ENCODE data around the gene CFLAR.
"Not testable (repeated sequence)": the region's sequence is repeated elsewhere in the genome, so short reads cannot be mapped to it uniquely, and the experiment has no call there.

CFLAR gene

GRCh38 chr2:201144101-201145051 lies 28.4 kb downstream of the CFLAR start:
- in situ Hi-C loops (cut with MboI; ENCODE audit: low sequenced_read_pairs), result no loop called here

GRCh38 chr2:201148434-201148990 lies 32.5 kb downstream of the CFLAR start:
- in situ Hi-C loops (cut with MboI; ENCODE audit: low sequenced_read_pairs), result no loop called here

GRCh38 chr2:201149064-201149820 lies 33.3 kb downstream of the CFLAR start:
- in situ Hi-C loops (cut with MboI; ENCODE audit: low sequenced_read_pairs), result no loop called here

- in situ Hi-C loops (cut with MboI; ENCODE audit: low sequenced_read_pairs), result not testable (repeated sequence)
These were observed 33.8 kb downstream of the CFLAR start for GRCh38 chr2:201149821-201150165.

GRCh38 chr2:201150454-201151020 lies 34.6 kb downstream of the CFLAR start:
- in situ Hi-C loops (cut with MboI; ENCODE audit: low sequenced_read_pairs), result no loop called here

GRCh38 chr2:201151127-201151981 lies 35.4 kb downstream of the CFLAR start:
- in situ Hi-C loops (cut with MboI; ENCODE audit: low sequenced_read_pairs), result no loop called here

GRCh38 chr2:201152517-201152916 lies 36.6 kb downstream of the CFLAR start:
- in situ Hi-C loops (cut with MboI; ENCODE audit: low sequenced_read_pairs), result no loop called here

GRCh38 chr2:201152999-201153815 lies 37.2 kb downstream of the CFLAR start:
- in situ Hi-C loops (cut with MboI; ENCODE audit: low sequenced_read_pairs), result no loop called here

GRCh38 chr2:201154615-201155399 lies 38.8 kb downstream of the CFLAR start:
- in situ Hi-C loops (cut with MboI; ENCODE audit: low sequenced_read_pairs), result no loop called here

GRCh38 chr2:201156036-201156435 lies 40.1 kb downstream of the CFLAR start:
- in situ Hi-C loops (cut with MboI; ENCODE audit: low sequenced_read_pairs), result no loop called here

GRCh38 chr2:201156640-201157039 lies 40.7 kb downstream of the CFLAR start:
- in situ Hi-C loops (cut with MboI; ENCODE audit: low sequenced_read_pairs), result no loop called here

- in situ Hi-C loops (cut with MboI; ENCODE audit: low sequenced_read_pairs), result no loop called here
These were observed 41.7 kb downstream of the CFLAR start for GRCh38 chr2:201157694-201158093.

GRCh38 chr2:201158111-201158929 lies 42.4 kb downstream of the CFLAR start:
- in situ Hi-C loops (cut with MboI; ENCODE audit: low sequenced_read_pairs), result no loop called here

GRCh38 chr2:201164166-201164565 lies 48.2 kb downstream of the CFLAR start:
- in situ Hi-C loops (cut with MboI; ENCODE audit: low sequenced_read_pairs), result loop anchor here (10.0 kb wide), 1 partner anchor 259 kb away; no protein-coding TSS in a partner anchor

GRCh38 chr2:201167546-201167945 lies 51.6 kb downstream of the CFLAR start:
- in situ Hi-C loops (cut with MboI; ENCODE audit: low sequenced_read_pairs), result loop anchor here (10.0 kb wide), 1 partner anchor 263 kb away; no protein-coding TSS in a partner anchor

GRCh38 chr2:201168496-201168895 lies 52.5 kb downstream of the CFLAR start:
- in situ Hi-C loops (cut with MboI; ENCODE audit: low sequenced_read_pairs), result loop anchor here (10.0 kb wide), 1 partner anchor 264 kb away; no protein-coding TSS in a partner anchor

- in situ Hi-C loops (cut with MboI; ENCODE audit: low sequenced_read_pairs), result no loop called here
These were observed 55.4 kb downstream of the CFLAR start for GRCh38 chr2:201171259-201171814.

Data from HL-60/S4 treated with retinoic acid at 250 ng/mL for 4 days and 3 days (cell line).